SK-N-SH (cell line): ENCODE results near the gene FAM72C.
"Not testable (repeated sequence)": the region's sequence is repeated elsewhere in the genome, so short reads cannot be mapped to it uniquely, and the experiment has no call there.

ENCODE experiments used
- CTCF ChIP-seq: fragments of 200-600 bp; sonication (generic); IDR thresholded peaks from 2 replicates; pipeline ENCODE4 v1.6.1; 2017; ENCODE audit warnings: antibody characterized with exemption, mild to moderate bottlenecking, moderate library complexity
- EP300 ChIP-seq, 2 experiments: IDR thresholded peaks; 2 replicates each; pipeline versions ENCODE4 v1.4.0 to v1.6.1; 2012; ENCODE audit warnings: borderline replicate concordance in 1 of 2, low read depth in 1 of 2, low read length in 1 of 2
- GABPA ChIP-seq: IDR thresholded peaks from 2 replicates; pipeline ENCODE4 v1.4.0; 2012; ENCODE audit warnings: low read depth, mild to moderate bottlenecking
- JUND ChIP-seq: IDR thresholded peaks from 2 replicates; pipeline ENCODE4 v1.4.0; 2012
- MAX ChIP-seq: IDR thresholded peaks from 2 replicates; pipeline ENCODE4 v1.4.0; 2012; ENCODE audit warnings: low read depth
- MEF2A ChIP-seq: IDR thresholded peaks from 2 replicates; pipeline ENCODE4 v1.4.0; 2012; ENCODE audit warnings: low read depth, borderline replicate concordance
- NRF1 ChIP-seq: IDR thresholded peaks from 2 replicates; pipeline ENCODE4 v1.6.1; 2012; ENCODE audit warnings: low read depth, mild to moderate bottlenecking, low read length
- POLR2AphosphoS5 ChIP-seq: IDR thresholded peaks from 2 replicates; pipeline ENCODE4 v1.6.1; 2012; ENCODE audit warnings: low read depth, low read length
- RCOR1 ChIP-seq: fragments of 150-350 bp; IDR thresholded peaks from 2 replicates; pipeline ENCODE4 v1.6.1; 2017; ENCODE audit warnings: antibody characterized with exemption, low read length
- REST ChIP-seq: IDR thresholded peaks from 2 replicates; pipeline ENCODE4 v1.6.1; 2012; ENCODE audit warnings: mild to moderate bottlenecking, low read depth, low read length, moderate library complexity
- TAF1 ChIP-seq: IDR thresholded peaks from 2 replicates; pipeline ENCODE4 v1.6.1; 2012; ENCODE audit warnings: low read depth, mild to moderate bottlenecking, low read length, moderate library complexity, borderline replicate concordance
- TCF12 ChIP-seq: IDR thresholded peaks from 2 replicates; pipeline ENCODE4 v1.4.0; 2012
- YY1 ChIP-seq: IDR thresholded peaks from 2 replicates; pipeline ENCODE4 v1.4.0; 2012; ENCODE audit warnings: low read depth, mild to moderate bottlenecking
- ZBTB33 ChIP-seq: IDR thresholded peaks from 2 replicates; pipeline ENCODE4 v1.4.0; 2012; ENCODE audit warnings: low read depth, borderline replicate concordance

- not testable (repeated sequence) for TF ChIP-seq CTCF; POLR2AphosphoS5; REST; MEF2A; YY1; RCOR1; MAX; GABPA; NRF1; EP300 (IDR thresholded peaks at IDR 0.05; ENCODE audit: borderline replicate concordance in 1 of 2, low read depth in 1 of 2, low read length in 1 of 2); ZBTB33; TAF1; JUND; TCF12
Observed at GRCh38 chr1:144001077-144001476, 29.3 kb upstream of the FAM72C start.
